Thyroid gland (tissue), 4 donors: ENCODE measurements around the gene SAMD14.

Experiments
- CTCF ChIP-seq, 6 experiments: fragments of 200-600 bp in 3 of 6; fragments of 450-650 bp in 3 of 6; sonication (generic) in 3 of 6; IDR thresholded peaks; one replicate each; pipeline ENCODE4 v1.5.1; 2016 to 2019; ENCODE audit warnings: antibody characterized with exemption in 6 of 6, mild to moderate bottlenecking in 2 of 6, inconsistent platforms in 1 of 6, moderate library complexity in 1 of 6
- POLR2A ChIP-seq, 2 donors: fragments of 450-650 bp; IDR thresholded peaks; one replicate each; pipeline ENCODE4 v1.6.1; 2017; ENCODE audit warnings: antibody characterized with exemption in 2 of 2, mild to moderate bottlenecking in 2 of 2, moderate library complexity in 1 of 2

- TF ChIP-seq POLR2A (IDR thresholded peaks at IDR 0.05) (no peak), CTCF (IDR thresholded peaks at IDR 0.05) (no peak)
Measured at GRCh38 chr17:50103941-50104340, 26.0 kb downstream of the SAMD14 start.
